Ascending aorta (tissue), 2 donors: ENCODE results near the gene VEGFC. TPM values are rescaled to one million over a fixed set of nuclear protein-coding genes. Genes with fewer than 3 reads are reported as not detected.
A peak's percentile ranks its signal among the peaks of the same experiment; 100 is the strongest.

Experiments
- DNase-seq, 2 donors: peaks; one replicate each; pipeline ENCODE4 v3.0.0-alpha.2; 2019; ENCODE audit warnings: low spot score in 2 of 2
- H3K27ac ChIP-seq, 2 donors: fragments of 200-600 bp; sonication (generic); one replicate each; pipeline ENCODE4 v1.5.1; 2016 to 2017; ENCODE audit warnings: mild to moderate bottlenecking in 1 of 2
- H3K27me3 ChIP-seq: fragments of 200-600 bp; sonication (generic); one replicate; pipeline ENCODE4 v1.5.1; 2017
- H3K36me3 ChIP-seq, 2 donors: fragments of 200-600 bp; sonication (generic); one replicate each; pipeline ENCODE4 v1.5.1; 2016
- H3K4me1 ChIP-seq, 2 donors: fragments of 200-600 bp; sonication (generic); one replicate each; pipeline ENCODE4 v1.5.1; 2016 to 2017; ENCODE audit warnings: mild to moderate bottlenecking in 1 of 2
- H3K4me3 ChIP-seq, 2 donors: fragments of 200-600 bp; sonication (generic); one replicate each; pipeline ENCODE4 v1.5.1; 2016 to 2017; ENCODE audit warnings: mild to moderate bottlenecking in 1 of 2
- H3K9me3 ChIP-seq, 2 donors: fragments of 200-600 bp; sonication (generic); one replicate each; pipeline ENCODE4 v1.5.1; 2016
- CTCF ChIP-seq, 3 experiments: fragments of 200-600 bp in 2 of 3; fragments of 450-650 bp in 1 of 3; sonication (generic) in 2 of 3; IDR thresholded peaks; one replicate each; pipeline ENCODE4 v1.5.1; 2016 to 2019; ENCODE audit warnings: antibody characterized with exemption in 3 of 3, mild to moderate bottlenecking in 1 of 3, moderate library complexity in 1 of 3
- intact Hi-C: fragments of 100-400 bp; cut with DNase I; formaldehyde crosslinking; loops from one replicate; pipeline ENCODE4 v1.15.1; 2023
- total RNA-seq: library from RNA; depleted of rRNA; stranded (reverse); fragments of >200 nt; gene quantifications from one replicate; pipeline ENCODE4 v1.1.0, GENCODE V29; 2016

The VEGFC gene
- total RNA-seq, 1 donor from 2014 or later, result 18.6 TPM

GRCh38 chr4:176676901-176677300 is 115.8 kb downstream of the VEGFC start:
- Histone ChIP-seq H3K9me3 (no peaks in the 10 kb centered on the region), H3K27ac (no peak overlapping the region), H3K4me1 (peaks cover 0 to 11% of the 10 kb centered on the region in 2 donors), H3K27me3 (no peaks in the 10 kb centered on the region), H3K4me3 (no peak overlapping the region), H3K36me3 (no peaks in the 10 kb centered on the region)
- no peak for TF ChIP-seq CTCF (IDR thresholded peaks at IDR 0.05)
- no peak for DNase-seq
- intact Hi-C loops, result loop anchor here (5.0 kb wide), 1 partner anchor 115 kb away; the partner anchor contains the start of gene VEGFC

DNA sequence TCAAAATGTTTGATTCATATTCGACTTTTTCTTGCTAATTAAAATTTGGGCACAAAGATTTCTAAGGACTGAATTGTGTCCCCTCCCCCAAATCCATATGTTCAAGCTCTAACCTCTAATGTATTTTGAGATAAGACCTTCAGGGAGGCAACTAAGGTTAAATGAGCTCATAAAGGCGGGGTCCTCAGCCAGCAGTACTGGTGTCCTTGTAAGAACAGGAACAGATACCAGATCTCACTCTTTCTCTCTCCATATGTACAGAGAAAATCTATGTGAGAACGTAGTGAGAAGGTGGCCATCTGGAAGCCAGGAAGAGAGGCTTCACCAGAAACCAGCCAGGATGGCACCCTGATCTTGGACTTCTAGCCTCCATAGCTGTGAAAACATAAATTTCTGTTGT is 116.9 kb downstream of the VEGFC start:
- H3K9me3 ChIP-seq, result no peaks in the 10 kb centered on the region
- no peaks in the 10 kb centered on the region for H3K36me3 ChIP-seq
- TF ChIP-seq CTCF (IDR thresholded peaks at IDR 0.05), result no peak
- peaks cover 0 to 7% of the 10 kb centered on the region in 2 donors for H3K4me1 ChIP-seq
- no peaks in the 10 kb centered on the region for H3K27me3 ChIP-seq
- DNase-seq, result no peak
- no peak overlapping the region for H3K27ac ChIP-seq
- no peak overlapping the region for H3K4me3 ChIP-seq
- intact Hi-C loops, result loop anchor here (5.0 kb wide), 1 partner anchor 116 kb away; the partner anchor contains the start of gene VEGFC

DNA sequence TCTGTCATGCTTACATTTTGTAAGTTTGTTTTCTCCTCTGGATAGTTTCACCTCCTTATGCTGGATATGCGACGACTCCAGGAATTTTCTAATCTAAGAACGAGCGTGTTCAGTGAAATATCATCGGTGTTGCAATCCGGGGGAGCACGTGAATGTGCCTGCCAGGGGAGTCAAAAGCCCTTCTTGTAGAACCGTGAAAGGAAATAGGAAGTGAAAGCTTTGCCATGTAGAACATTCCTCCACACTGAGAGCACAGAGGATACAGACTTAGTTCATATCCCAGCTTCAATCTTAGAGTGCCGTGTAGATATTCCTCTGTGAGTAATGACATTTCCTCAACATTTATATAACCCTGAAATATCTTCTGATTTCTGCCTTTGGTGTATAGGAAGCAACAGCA is 121.2 kb downstream of the VEGFC start:
- no peak overlapping the region for H3K4me3 ChIP-seq
- no peaks in the 10 kb centered on the region for H3K9me3 ChIP-seq
- intact Hi-C loops, result no loop called here
- H3K27me3 ChIP-seq, result no peaks in the 10 kb centered on the region
- DNase-seq, result peak in 1 of 2 donors; percentile 72
- peak overlapping the region in 1 of 2 donors; percentile 28 for H3K27ac ChIP-seq
- H3K36me3 ChIP-seq, result no peaks in the 10 kb centered on the region
- no peaks in the 10 kb centered on the region for H3K4me1 ChIP-seq
- TF ChIP-seq CTCF (IDR thresholded peaks at IDR 0.05), result no peak

DNA sequence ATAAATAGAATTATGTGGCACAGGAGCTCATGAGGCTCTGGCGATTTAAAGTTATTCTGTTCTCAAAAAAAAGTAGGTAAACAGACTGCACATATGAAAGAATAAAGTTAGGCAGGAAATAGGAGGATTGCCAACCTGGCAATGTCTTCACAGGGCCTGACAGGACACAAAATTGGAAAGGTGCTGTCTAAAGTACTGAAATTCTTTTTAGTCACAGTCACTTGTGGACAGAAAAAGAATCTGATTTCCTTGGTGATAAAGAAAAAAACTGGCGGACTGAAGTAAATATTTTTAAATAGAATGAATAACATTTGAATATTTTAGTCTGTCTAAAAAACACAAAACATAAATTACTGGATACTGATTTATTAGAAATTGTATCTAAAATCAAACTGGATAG is 124.4 kb downstream of the VEGFC start:
- no peak for DNase-seq
- Histone ChIP-seq H3K4me1 (no peaks in the 10 kb centered on the region), H3K4me3 (no peak overlapping the region), H3K27ac (no peak overlapping the region), H3K36me3 (no peaks in the 10 kb centered on the region), H3K27me3 (no peaks in the 10 kb centered on the region), H3K9me3 (no peaks in the 10 kb centered on the region)
- intact Hi-C loops, result no loop called here
- TF ChIP-seq CTCF (IDR thresholded peaks at IDR 0.05), result no peak

GRCh38 chr4:176664964-176665363 is 127.8 kb downstream of the VEGFC start:
- intact Hi-C loops, result no loop called here
- no peak for DNase-seq
- no peak for TF ChIP-seq CTCF (IDR thresholded peaks at IDR 0.05)
- Histone ChIP-seq H3K9me3 (no peaks in the 10 kb centered on the region), H3K4me1 (no peaks in the 10 kb centered on the region), H3K4me3 (no peak overlapping the region), H3K27ac (no peak overlapping the region), H3K27me3 (no peaks in the 10 kb centered on the region), H3K36me3 (no peaks in the 10 kb centered on the region)

DNA sequence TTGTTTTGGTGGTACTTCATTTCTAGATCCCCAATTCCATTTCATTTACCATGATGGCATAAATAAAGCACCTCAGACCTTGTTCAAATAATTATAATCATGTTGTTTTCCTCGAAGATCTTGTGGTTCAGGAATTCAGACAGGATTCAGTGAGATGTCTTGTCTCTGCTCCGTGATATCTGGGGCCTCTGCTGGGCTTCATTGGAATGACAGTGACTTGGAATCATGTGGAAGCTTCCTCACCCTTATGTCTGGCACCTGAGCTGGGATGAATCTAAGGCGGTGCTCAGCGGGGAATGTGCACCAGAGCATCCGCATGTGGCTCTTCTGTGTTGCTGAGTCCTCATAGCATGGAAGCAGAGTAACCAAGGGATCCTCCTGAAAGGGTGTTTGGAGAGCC is 132.2 kb downstream of the VEGFC start:
- DNase-seq, result no peak
- intact Hi-C loops, result no loop called here
- TF ChIP-seq CTCF (IDR thresholded peaks at IDR 0.05), result no peak
- no peak overlapping the region for H3K27ac ChIP-seq
- no peaks in the 10 kb centered on the region for H3K27me3 ChIP-seq
- no peaks in the 10 kb centered on the region for H3K9me3 ChIP-seq
- no peaks in the 10 kb centered on the region for H3K36me3 ChIP-seq
- H3K4me1 ChIP-seq, result no peaks in the 10 kb centered on the region
- no peak overlapping the region for H3K4me3 ChIP-seq
